SU-DHL-6 (cell line): ENCODE measurements around the gene SEC62.
A peak's percentile ranks its signal among the peaks of the same experiment; 100 is the strongest.

Experiments used
- H2AFZ ChIP-seq: fragments of 200-600 bp; sonication (generic); 2 replicates; pipeline ENCODE4 v1.6.1; 2014; ENCODE audit warnings: low read depth, mild to moderate bottlenecking, moderate library complexity, mixed read lengths, antibody characterized with exemption, low read length; ENCODE audit not compliant: severe bottlenecking
- H3F3A ChIP-seq: fragments of 200-600 bp; shearing (Covaris generic); 2 replicates; pipeline ENCODE4 v1.6.0; 2016; ENCODE audit warnings: antibody characterized with exemption, mild to moderate bottlenecking; ENCODE audit not compliant: insufficient read depth
- H3K27ac ChIP-seq: fragments of 200-600 bp; sonication (generic); 2 replicates; pipeline ENCODE4 v1.5.1; 2016; ENCODE audit warnings: low read depth, mild to moderate bottlenecking, low read length, moderate library complexity, mixed read lengths
- H3K27me3 ChIP-seq: fragments of 200-600 bp; sonication (generic), shearing (Covaris generic); 2 replicates; pipeline ENCODE4 v1.6.0; 2014; ENCODE audit warnings: mild to moderate bottlenecking, low read length
- H3K36me3 ChIP-seq: fragments of 200-600 bp; sonication (generic); 2 replicates; pipeline ENCODE4 v1.6.1; 2014; ENCODE audit warnings: mild to moderate bottlenecking, low read length, mixed read lengths
- H3K4me2 ChIP-seq: fragments of 300-600, 200-600 bp; shearing (Covaris generic), sonication (generic); 2 replicates; pipeline ENCODE4 v1.6.0; 2014; ENCODE audit warnings: low read length, low read depth, mild to moderate bottlenecking; ENCODE audit not compliant: poor library complexity, severe bottlenecking
- H3K4me3 ChIP-seq: fragments of 200-600 bp; sonication (generic); 2 replicates; pipeline ENCODE4 v1.5.1; 2014; ENCODE audit warnings: antibody characterized with exemption, low read length, mild to moderate bottlenecking, mixed read lengths; ENCODE audit not compliant: insufficient read depth, poor library complexity, severe bottlenecking
- H3K79me2 ChIP-seq: fragments of 200-600 bp; sonication (generic); 2 replicates; pipeline ENCODE4 v1.6.1; 2014; ENCODE audit warnings: mild to moderate bottlenecking, low read length, moderate library complexity; ENCODE audit not compliant: insufficient read depth
- H3K9ac ChIP-seq: fragments of 200-600 bp; sonication (generic); 2 replicates; pipeline ENCODE4 v1.7.0; 2014; ENCODE audit warnings: mild to moderate bottlenecking, low read length
- H3K9me2 ChIP-seq: fragments of 200-600 bp; sonication (generic); replicated peaks from 2 replicates; pipeline ENCODE4 v1.6.1; 2014; ENCODE audit warnings: low read length; ENCODE audit not compliant: insufficient read depth
- H3K9me3 ChIP-seq: fragments of 200-600 bp; sonication (generic); 2 replicates; pipeline ENCODE4 v1.6.1; 2014; ENCODE audit warnings: low read length, mixed read lengths; ENCODE audit not compliant: insufficient read depth
- H4K20me1 ChIP-seq: fragments of 200-600 bp; sonication (generic); 2 replicates; pipeline ENCODE4 v1.6.1; 2014; ENCODE audit warnings: low read depth, mild to moderate bottlenecking, antibody characterized with exemption, low read length, moderate library complexity, mixed read lengths
- EZH2phosphoT487 ChIP-seq: fragments of 200-600 bp; sonication (generic), shearing (Covaris generic); conservative IDR thresholded peaks from 2 replicates; pipeline ENCODE4 v1.6.1; 2018; ENCODE audit warnings: mild to moderate bottlenecking, antibody characterized with exemption, low read length, moderate library complexity, mixed read lengths
- TF ChIP-seq, protein P1 (sequence below): fragments of 200-600 bp; sonication (generic); IDR thresholded peaks from one replicate; pipeline ENCODE4 v1.5.1; 2017; ENCODE audit warnings: antibody characterized with exemption, mild to moderate bottlenecking, low read length, moderate library complexity; ENCODE audit not compliant: insufficient read depth, poor library complexity, severe bottlenecking

SEC62 gene

GRCh38 chr3:169929830-169930519 is 36.6 kb upstream of the SEC62 start:
- Histone ChIP-seq H3K27me3 (no peaks in the 10 kb centered on the region), H4K20me1 (no peaks in the 10 kb centered on the region), H3K4me2 (peak overlapping the region; percentile 27), H3K79me2 (peaks cover 14% of the 10 kb centered on the region; the same call in 1 of the 2 replicates), H3K27ac (peak overlapping the region; percentile 98), H3K9me2 (no peaks in the 10 kb centered on the region), H3F3A (peaks cover 35% of the 10 kb centered on the region), H2AFZ (no peak overlapping the region), H3K4me3 (no peak overlapping the region), H3K9me3 (no peaks in the 10 kb centered on the region), H3K9ac (peak overlapping the region; percentile 57; the same call in 1 of the 2 replicates), H3K36me3 (no peaks in the 10 kb centered on the region)
- TF ChIP-seq, protein P1, sequence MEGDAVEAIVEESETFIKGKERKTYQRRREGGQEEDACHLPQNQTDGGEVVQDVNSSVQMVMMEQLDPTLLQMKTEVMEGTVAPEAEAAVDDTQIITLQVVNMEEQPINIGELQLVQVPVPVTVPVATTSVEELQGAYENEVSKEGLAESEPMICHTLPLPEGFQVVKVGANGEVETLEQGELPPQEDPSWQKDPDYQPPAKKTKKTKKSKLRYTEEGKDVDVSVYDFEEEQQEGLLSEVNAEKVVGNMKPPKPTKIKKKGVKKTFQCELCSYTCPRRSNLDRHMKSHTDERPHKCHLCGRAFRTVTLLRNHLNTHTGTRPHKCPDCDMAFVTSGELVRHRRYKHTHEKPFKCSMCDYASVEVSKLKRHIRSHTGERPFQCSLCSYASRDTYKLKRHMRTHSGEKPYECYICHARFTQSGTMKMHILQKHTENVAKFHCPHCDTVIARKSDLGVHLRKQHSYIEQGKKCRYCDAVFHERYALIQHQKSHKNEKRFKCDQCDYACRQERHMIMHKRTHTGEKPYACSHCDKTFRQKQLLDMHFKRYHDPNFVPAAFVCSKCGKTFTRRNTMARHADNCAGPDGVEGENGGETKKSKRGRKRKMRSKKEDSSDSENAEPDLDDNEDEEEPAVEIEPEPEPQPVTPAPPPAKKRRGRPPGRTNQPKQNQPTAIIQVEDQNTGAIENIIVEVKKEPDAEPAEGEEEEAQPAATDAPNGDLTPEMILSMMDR, result peak; percentile 61
- no peak for TF ChIP-seq EZH2phosphoT487

- peak overlapping the region; percentile 2 for H3K4me3 ChIP-seq
- H3F3A ChIP-seq, result peaks cover 43% of the 10 kb centered on the region
- peak overlapping the region; percentile 67 for H3K4me2 ChIP-seq
- H3K79me2 ChIP-seq, result peaks cover 14% of the 10 kb centered on the region; the same call in 1 of the 2 replicates
- H3K9me3 ChIP-seq, result no peaks in the 10 kb centered on the region
- H3K27me3 ChIP-seq, result no peaks in the 10 kb centered on the region
- no peaks in the 10 kb centered on the region for H3K9me2 ChIP-seq
- TF ChIP-seq, protein P1, result no peak
- TF ChIP-seq EZH2phosphoT487, result no peak
- H2AFZ ChIP-seq, result no peak overlapping the region
- no peaks in the 10 kb centered on the region for H3K36me3 ChIP-seq
- peak overlapping the region; percentile 57 for H3K9ac ChIP-seq
- peak overlapping the region; percentile 98 for H3K27ac ChIP-seq
- H4K20me1 ChIP-seq, result no peaks in the 10 kb centered on the region
Observed at GRCh38 chr3:169930843-169931242, 35.8 kb upstream of the SEC62 start.

DNA sequence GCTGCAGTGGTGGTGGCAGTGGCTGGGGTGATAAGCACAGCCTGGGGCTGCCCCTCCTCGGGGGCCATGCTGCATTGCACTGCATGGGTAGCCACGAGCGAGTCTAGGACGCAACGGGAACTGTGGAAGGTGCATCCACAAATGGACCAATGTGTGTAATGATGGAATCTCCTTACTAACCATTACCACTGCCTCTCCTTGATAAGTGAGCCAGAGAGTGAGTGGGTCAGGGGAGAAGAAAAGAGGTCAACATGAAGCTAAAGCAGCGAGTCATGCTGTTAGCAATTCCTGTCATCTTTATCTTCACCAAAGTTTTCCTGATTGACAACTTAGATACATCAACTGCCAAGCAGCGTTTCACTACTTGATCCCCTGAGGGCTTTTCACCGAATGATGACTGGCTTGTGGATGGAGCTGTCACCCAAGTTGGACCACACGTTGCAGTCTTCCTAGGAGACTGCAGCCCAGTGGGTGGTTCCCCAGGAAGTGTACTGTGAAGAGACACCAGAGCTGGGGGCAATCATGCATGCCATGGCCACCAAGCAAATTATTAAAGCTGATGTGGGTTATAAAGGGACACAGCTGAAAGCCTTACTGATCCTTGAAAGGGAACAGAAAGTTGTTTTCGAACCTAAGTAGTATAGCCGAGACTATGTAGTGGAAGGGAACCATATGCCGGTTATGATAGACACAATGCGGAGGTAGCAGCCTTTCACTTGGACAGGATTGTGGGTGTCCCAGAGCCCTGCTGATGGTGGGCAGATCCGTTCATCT is 34.7 kb upstream of the SEC62 start:
- no peak for TF ChIP-seq EZH2phosphoT487
- TF ChIP-seq, protein P1, result no peak
- Histone ChIP-seq H3K9me2 (no peaks in the 10 kb centered on the region), H3K79me2 (peaks cover 14% of the 10 kb centered on the region; the same call in 1 of the 2 replicates), H3F3A (peaks cover 52% of the 10 kb centered on the region), H3K27me3 (no peaks in the 10 kb centered on the region), H3K9ac (peak overlapping the region; percentile 57), H3K36me3 (no peaks in the 10 kb centered on the region), H2AFZ (no peak overlapping the region), H3K4me2 (peak overlapping the region; percentile 67), H3K4me3 (peak overlapping the region; percentile 31), H3K27ac (peak overlapping the region; percentile 98), H3K9me3 (no peaks in the 10 kb centered on the region), H4K20me1 (no peaks in the 10 kb centered on the region)
